Ishikawa (cell line): ENCODE measurements around the gene HPCAL4.

ENCODE experiments used
- CEBPB ChIP-seq: IDR thresholded peaks from 2 replicates; pipeline ENCODE4 v1.6.1; 2012
- CREB1 ChIP-seq: IDR thresholded peaks from 2 replicates; pipeline ENCODE4 v1.6.1; 2012; ENCODE audit warnings: low read depth
- EGR1 ChIP-seq: IDR thresholded peaks from 2 replicates; pipeline ENCODE4 v1.6.1; 2012
- EP300 ChIP-seq: IDR thresholded peaks from 2 replicates; pipeline ENCODE4 v1.6.1; 2012; ENCODE audit warnings: borderline replicate concordance
- FOXM1 ChIP-seq: IDR thresholded peaks from 2 replicates; pipeline ENCODE4 v1.6.1; 2012; ENCODE audit warnings: low read depth, borderline replicate concordance
- NFIC ChIP-seq: IDR thresholded peaks from 2 replicates; pipeline ENCODE4 v1.6.1; 2012
- RAD21 ChIP-seq: IDR thresholded peaks from 2 replicates; pipeline ENCODE4 v1.6.1; 2012; ENCODE audit warnings: low read depth
- TAF1 ChIP-seq: IDR thresholded peaks from 2 replicates; pipeline ENCODE4 v1.6.1; 2012; ENCODE audit warnings: low read depth, mild to moderate bottlenecking
- TCF12 ChIP-seq: IDR thresholded peaks from 2 replicates; pipeline ENCODE4 v1.6.1; 2012; ENCODE audit warnings: low read depth
- TEAD4 ChIP-seq: IDR thresholded peaks from 2 replicates; pipeline ENCODE4 v1.6.1; 2012
- YY1 ChIP-seq: IDR thresholded peaks from 2 replicates; pipeline ENCODE4 v1.6.1; 2012; ENCODE audit warnings: low read depth
- ZBTB7A ChIP-seq: IDR thresholded peaks from 2 replicates; pipeline ENCODE4 v1.6.1; 2012; ENCODE audit warnings: low read depth
- TF ChIP-seq, protein P1 (sequence below): IDR thresholded peaks from 2 replicates; pipeline ENCODE4 v1.6.1; 2012
- TF ChIP-seq, protein P2 (sequence below): IDR thresholded peaks from 2 replicates; pipeline ENCODE4 v1.6.1; 2012
- TF ChIP-seq, protein P3 (sequence below): IDR thresholded peaks from 2 replicates; pipeline ENCODE4 v1.6.1; 2012; ENCODE audit warnings: low read depth, mild to moderate bottlenecking

Gene HPCAL4

GRCh38 chr1:39637361-39637760, 53.9 kb downstream of the HPCAL4 start:
- TF ChIP-seq FOXM1 (no peak), NFIC (no peak), RAD21 (no peak), TCF12 (no peak), YY1 (no peak), ZBTB7A (no peak), CEBPB (no peak)
- TF ChIP-seq, protein P1, sequence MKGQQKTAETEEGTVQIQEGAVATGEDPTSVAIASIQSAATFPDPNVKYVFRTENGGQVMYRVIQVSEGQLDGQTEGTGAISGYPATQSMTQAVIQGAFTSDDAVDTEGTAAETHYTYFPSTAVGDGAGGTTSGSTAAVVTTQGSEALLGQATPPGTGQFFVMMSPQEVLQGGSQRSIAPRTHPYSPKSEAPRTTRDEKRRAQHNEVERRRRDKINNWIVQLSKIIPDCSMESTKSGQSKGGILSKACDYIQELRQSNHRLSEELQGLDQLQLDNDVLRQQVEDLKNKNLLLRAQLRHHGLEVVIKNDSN: no peak
- TF ChIP-seq, protein P2, sequence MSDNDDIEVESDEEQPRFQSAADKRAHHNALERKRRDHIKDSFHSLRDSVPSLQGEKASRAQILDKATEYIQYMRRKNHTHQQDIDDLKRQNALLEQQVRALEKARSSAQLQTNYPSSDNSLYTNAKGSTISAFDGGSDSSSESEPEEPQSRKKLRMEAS: no peak

DNA sequence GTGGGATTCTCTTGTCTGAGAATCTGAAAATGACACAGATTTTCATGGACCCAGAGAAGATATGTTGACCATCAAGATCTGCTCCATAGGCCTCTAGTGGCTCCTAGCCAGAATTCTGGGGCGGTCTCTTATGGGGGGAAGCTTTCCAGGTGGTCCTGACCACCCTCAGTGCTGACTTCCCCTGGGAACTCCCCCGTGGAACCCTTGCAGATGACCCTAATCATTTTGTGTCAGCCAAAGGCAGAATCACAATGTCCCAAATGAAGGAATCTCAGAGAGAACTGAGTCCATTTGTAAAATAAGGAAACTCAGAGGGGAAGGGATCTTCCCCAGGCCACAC, 55.4 kb downstream of the HPCAL4 start:
- TF ChIP-seq CEBPB (no peak), TEAD4 (no peak), RAD21 (no peak), EP300 (no peak), ZBTB7A (no peak), NFIC (no peak), YY1 (no peak), CREB1 (no peak), TCF12 (no peak), EGR1 (no peak), TAF1 (no peak), FOXM1 (no peak)
- TF ChIP-seq, protein P1: no peak
- TF ChIP-seq, protein P2: no peak
- TF ChIP-seq, protein P3, sequence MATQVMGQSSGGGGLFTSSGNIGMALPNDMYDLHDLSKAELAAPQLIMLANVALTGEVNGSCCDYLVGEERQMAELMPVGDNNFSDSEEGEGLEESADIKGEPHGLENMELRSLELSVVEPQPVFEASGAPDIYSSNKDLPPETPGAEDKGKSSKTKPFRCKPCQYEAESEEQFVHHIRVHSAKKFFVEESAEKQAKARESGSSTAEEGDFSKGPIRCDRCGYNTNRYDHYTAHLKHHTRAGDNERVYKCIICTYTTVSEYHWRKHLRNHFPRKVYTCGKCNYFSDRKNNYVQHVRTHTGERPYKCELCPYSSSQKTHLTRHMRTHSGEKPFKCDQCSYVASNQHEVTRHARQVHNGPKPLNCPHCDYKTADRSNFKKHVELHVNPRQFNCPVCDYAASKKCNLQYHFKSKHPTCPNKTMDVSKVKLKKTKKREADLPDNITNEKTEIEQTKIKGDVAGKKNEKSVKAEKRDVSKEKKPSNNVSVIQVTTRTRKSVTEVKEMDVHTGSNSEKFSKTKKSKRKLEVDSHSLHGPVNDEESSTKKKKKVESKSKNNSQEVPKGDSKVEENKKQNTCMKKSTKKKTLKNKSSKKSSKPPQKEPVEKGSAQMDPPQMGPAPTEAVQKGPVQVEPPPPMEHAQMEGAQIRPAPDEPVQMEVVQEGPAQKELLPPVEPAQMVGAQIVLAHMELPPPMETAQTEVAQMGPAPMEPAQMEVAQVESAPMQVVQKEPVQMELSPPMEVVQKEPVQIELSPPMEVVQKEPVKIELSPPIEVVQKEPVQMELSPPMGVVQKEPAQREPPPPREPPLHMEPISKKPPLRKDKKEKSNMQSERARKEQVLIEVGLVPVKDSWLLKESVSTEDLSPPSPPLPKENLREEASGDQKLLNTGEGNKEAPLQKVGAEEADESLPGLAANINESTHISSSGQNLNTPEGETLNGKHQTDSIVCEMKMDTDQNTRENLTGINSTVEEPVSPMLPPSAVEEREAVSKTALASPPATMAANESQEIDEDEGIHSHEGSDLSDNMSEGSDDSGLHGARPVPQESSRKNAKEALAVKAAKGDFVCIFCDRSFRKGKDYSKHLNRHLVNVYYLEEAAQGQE: no peak

DNA sequence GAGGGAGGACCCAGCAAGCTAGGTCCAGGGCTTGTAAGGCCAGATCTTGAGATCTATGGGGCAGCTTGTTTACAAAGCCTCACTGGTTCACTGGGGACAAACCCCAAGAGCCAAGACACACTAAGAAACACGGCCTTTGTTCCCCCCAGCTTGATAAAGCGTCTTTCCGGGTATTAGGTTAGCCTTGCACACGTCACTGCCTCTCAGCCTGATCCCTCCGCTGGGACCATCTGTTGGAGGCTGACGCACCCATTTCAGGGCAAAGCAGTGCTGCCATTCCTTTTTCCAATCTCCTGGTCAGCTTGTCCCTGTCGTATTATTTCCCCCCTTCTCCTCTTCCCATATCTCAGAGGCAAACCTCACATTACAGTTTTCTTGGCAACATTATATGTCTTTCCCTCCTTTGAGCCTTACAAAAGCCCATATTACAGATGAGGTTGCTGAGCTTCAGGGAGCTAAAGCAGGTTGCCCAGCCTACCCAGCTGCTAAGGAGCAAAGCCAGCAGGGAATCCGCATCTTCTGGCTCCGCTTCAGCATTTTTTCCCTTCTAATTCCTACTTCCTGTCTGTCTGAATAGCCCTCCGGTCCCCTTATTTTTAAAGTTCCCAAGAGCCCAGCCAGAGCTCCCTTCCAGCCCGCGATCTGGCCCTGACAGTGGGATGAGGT, 55.9 kb downstream of the HPCAL4 start:
- TF ChIP-seq EP300 (no peak), YY1 (no peak), TEAD4 (no peak), NFIC (no peak), RAD21 (no peak), FOXM1 (no peak), TCF12 (no peak), TAF1 (no peak), EGR1 (no peak), ZBTB7A (no peak)
- TF ChIP-seq, protein P2: no peak
- TF ChIP-seq, protein P3: no peak
- TF ChIP-seq, protein P1: no peak

- TF ChIP-seq ZBTB7A (0 out of 2 replicates have a peak, but pooled peaks have one; percentile 3), TCF12 (no peak), CREB1 (no peak)
Measured at GRCh38 chr1:39633422-39633821, 57.8 kb downstream of the HPCAL4 start.

GRCh38 chr1:39632682-39633417, 58.4 kb downstream of the HPCAL4 start:
- TF ChIP-seq ZBTB7A (peak; percentile 60), EGR1 (peak; percentile 82), NFIC (no peak)
- TF ChIP-seq, protein P2: peak; percentile 70; the same call in 1 of the 2 replicates
